B cell (primary cell): ENCODE data around the gene MED13. TPM values are rescaled to one million over a fixed set of nuclear protein-coding genes. Genes with fewer than 3 reads are reported as not detected.
A peak's percentile ranks its signal among the peaks of the same experiment; 100 is the strongest.

Source experiments
- ATAC-seq: fragments of 200-7000 bp; cut with Tn5 transposase; one replicate; pipeline ENCODE4 v1.10.0; 2021; ENCODE audit warnings: low read depth, mild to moderate bottlenecking, moderate number of reproducible peaks, moderate library complexity
- CTCF ChIA-PET: fragments of 350-600 bp; sonication (Branson Sonifier 250); formaldehyde crosslinking; loops from one replicate; lab custom pipeline; 2021; ENCODE audit warnings: antibody characterized with exemption, inconsistent platforms; lab: Charles Lee
- POLR2A ChIA-PET: fragments of 350-600 bp; sonication (Branson Sonifier 250); formaldehyde crosslinking; loops from one replicate; lab custom pipeline; 2021; ENCODE audit warnings: antibody characterized with exemption; lab: Charles Lee
- DNase-seq: peaks from one replicate; pipeline ENCODE4 v3.0.0; 2013
- H2AFZ ChIP-seq: 2 replicates; pipeline ENCODE4 v1.6.1; 2012; ENCODE audit warnings: mild to moderate bottlenecking, low read depth, low read length; ENCODE audit not compliant: insufficient read depth, poor library complexity, severe bottlenecking
- H3K27ac ChIP-seq, 2 donors: 1 replicate in 1 of 2; 2 replicates in 1 of 2; pipeline ENCODE4 v1.5.1; 2012 to 2013; ENCODE audit warnings: low read length in 2 of 2, mild to moderate bottlenecking in 2 of 2, moderate library complexity in 1 of 2
- H3K27me3 ChIP-seq, 4 experiments: fragments of 200-600 bp in 1 of 4; sonication (generic) in 1 of 4; replicated peaks in 1 of 4; 1 replicate in 2 of 4; 2 replicates in 2 of 4; pipeline versions ENCODE4 v1.6.1 to v1.7.0; 2013 to 2016; ENCODE audit warnings: low read length in 3 of 4, mild to moderate bottlenecking in 2 of 4, mixed read lengths in 1 of 4, moderate library complexity in 1 of 4; ENCODE audit not compliant: insufficient read depth in 4 of 4, control insufficient read depth in 3 of 4; ENCODE audit errors: control extremely low read depth in 1 of 4
- H3K36me3 ChIP-seq, 2 experiments: replicated peaks in 1 of 2; 1 replicate in 1 of 2; 2 replicates in 1 of 2; pipeline versions ENCODE4 v1.6.1 to v1.7.1; 2013; ENCODE audit warnings: low read length in 1 of 2; ENCODE audit not compliant: insufficient read depth in 2 of 2, control insufficient read depth in 1 of 2; ENCODE audit errors: control extremely low read depth in 1 of 2, extremely low read depth in 1 of 2
- H3K4me1 ChIP-seq, 2 donors: fragments of 200-600 bp in 1 of 2; sonication (generic) in 1 of 2; 1 replicate in 1 of 2; 2 replicates in 1 of 2; pipeline versions ENCODE4 v1.5.1 to v1.6.1; 2013 to 2017; ENCODE audit warnings: low read length in 2 of 2; ENCODE audit not compliant: control insufficient read depth in 2 of 2, insufficient read depth in 2 of 2
- H3K4me2 ChIP-seq: replicated peaks from 2 replicates; pipeline ENCODE3; 2012; ENCODE audit warnings: mild to moderate bottlenecking, low read depth, low read length; ENCODE audit not compliant: poor library complexity, severe bottlenecking
- H3K4me3 ChIP-seq, 5 experiments: fragments of 200-600 bp in 1 of 5; sonication (generic) in 1 of 5; 1 replicate in 3 of 5; 2 replicates in 2 of 5; pipeline versions ENCODE4 v1.5.1 to v1.7.0; 2011 to 2016; ENCODE audit warnings: low read length in 4 of 5, mild to moderate bottlenecking in 4 of 5, low read depth in 2 of 5, control low read depth in 1 of 5, moderate library complexity in 1 of 5; ENCODE audit not compliant: insufficient read depth in 1 of 5; ENCODE audit errors: control extremely low read depth in 1 of 5, extremely low read depth in 1 of 5
- H3K79me2 ChIP-seq: fragments of 200-600 bp; sonication (generic); one replicate; pipeline ENCODE4 v1.6.0; 2016; ENCODE audit warnings: low read length; ENCODE audit not compliant: control insufficient read depth, insufficient read depth
- H3K9ac ChIP-seq: fragments of 200-600 bp; sonication (generic); 2 replicates; pipeline ENCODE4 v1.6.1; 2017; ENCODE audit warnings: mild to moderate bottlenecking, low read length, moderate library complexity
- H3K9me3 ChIP-seq, 3 donors: one replicate each; pipeline versions ENCODE4 v1.6.1 to v1.7.1; 2013; ENCODE audit warnings: low read length in 2 of 3; ENCODE audit not compliant: control insufficient read depth in 2 of 3, insufficient read depth in 1 of 3; ENCODE audit errors: control extremely low read depth in 1 of 3
- H4K20me1 ChIP-seq: 2 replicates; pipeline ENCODE4 v1.6.0; 2012; ENCODE audit warnings: mild to moderate bottlenecking, low read length; ENCODE audit not compliant: insufficient read depth, control insufficient read depth, poor library complexity, severe bottlenecking
- H3K27ac Mint-ChIP-seq: one replicate; pipeline ENCODE4 v1.8.0; 2021; ENCODE audit warnings: mixed read lengths
- H3K27me3 Mint-ChIP-seq: one replicate; pipeline ENCODE4 v1.8.0; 2021; ENCODE audit warnings: mixed read lengths
- H3K4me1 Mint-ChIP-seq: one replicate; pipeline ENCODE4 v1.8.0; 2021; ENCODE audit warnings: mixed read lengths
- H3K4me3 Mint-ChIP-seq: one replicate; pipeline ENCODE4 v1.8.0; 2021; ENCODE audit warnings: mixed read lengths
- H3K9me3 Mint-ChIP-seq: one replicate; pipeline ENCODE4 v1.8.0; 2022; ENCODE audit warnings: mixed read lengths; ENCODE audit not compliant: insufficient read depth
- EZH2 ChIP-seq: IDR thresholded peaks from 2 replicates; pipeline ENCODE4 v1.6.1; 2012; ENCODE audit warnings: borderline replicate concordance, low read depth, mild to moderate bottlenecking, moderate library complexity, low read length; ENCODE audit not compliant: insufficient read depth, poor library complexity, severe bottlenecking
- WGBS: methylation state at CpG from one replicate; pipeline ENCODE4 v1.1.5; 2013; ENCODE audit warnings: missing lambda C conversion rate; ENCODE audit not compliant: insufficient coverage; 5-methylcytosine and 5-hydroxymethylcytosine counted together
- intact Hi-C: fragments of 100-400 bp; cut with micrococcal nuclease; formaldehyde crosslinking; loops from one replicate; pipeline ENCODE4 v1.10.0; 2022
- polyA plus RNA-seq: library from polyadenylated mRNA; depleted of rRNA; stranded (reverse); fragments of >200 nt; gene quantifications from 2 replicates; pipeline ENCODE4 v1.2.3, GENCODE V29; 2012
- total RNA-seq, 2 donors: library from RNA; stranded (reverse); fragments of 120-200 nt in 1 of 2; gene quantifications; 1 replicate in 1 of 2; 2 replicates in 1 of 2; pipeline versions ENCODE4 v1.2.3 to v1.2.4, GENCODE V29; 2013 to 2022
- TF ChIP-seq, protein P1 (sequence below): fragments of 200-600 bp; IDR thresholded peaks from one replicate; pipeline ENCODE4 v1.8.0; 2022; ENCODE audit warnings: antibody characterized with exemption, mild to moderate bottlenecking

MED13 gene
- total and polyA plus RNA-seq, 2 donors (not counting 1 experiment from before 2014, with no cell fraction given): 17.3 to 120 TPM

DNA sequence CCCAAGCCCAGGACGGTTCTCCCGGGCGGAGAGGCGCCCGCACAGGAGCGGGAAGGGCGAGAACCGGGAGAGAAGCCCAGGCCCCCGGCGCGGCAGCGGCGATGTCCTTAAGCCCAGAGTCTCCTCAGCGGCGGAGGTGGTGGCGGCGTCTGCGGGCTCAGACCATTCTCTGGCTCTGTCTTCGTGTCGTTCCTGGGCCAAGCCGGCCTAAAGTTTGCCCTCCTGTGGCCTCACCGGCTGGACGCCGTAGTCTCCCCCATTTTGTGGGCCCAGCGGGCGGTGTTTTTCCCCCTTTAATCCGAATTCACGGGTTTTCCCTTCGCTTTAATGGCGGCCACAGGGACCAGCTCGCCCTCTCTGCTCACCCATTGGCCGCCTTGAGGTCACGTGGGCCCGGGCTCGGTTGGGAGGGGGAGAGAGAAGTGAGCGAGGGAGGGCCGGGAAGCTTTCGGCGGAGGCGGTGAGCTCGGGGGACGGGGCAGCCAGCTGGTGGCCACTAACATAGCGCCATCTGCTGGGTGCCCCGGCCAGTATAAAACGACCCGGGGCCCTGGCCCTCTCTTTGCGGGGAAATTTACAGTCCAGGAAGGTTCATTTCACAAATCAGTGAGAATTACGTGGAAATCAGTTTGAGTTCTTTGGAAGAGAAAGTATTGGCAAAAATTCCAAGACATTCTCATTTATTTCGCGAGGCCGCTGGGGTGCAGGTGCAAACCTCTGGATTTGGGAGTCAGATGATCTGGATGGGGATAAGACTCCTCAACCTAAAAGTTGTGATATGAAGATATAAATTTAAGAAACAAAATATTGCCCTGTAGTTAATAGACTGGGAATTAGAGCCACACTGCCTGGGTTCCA is 762 bp upstream of the MED13 start:
- no peaks in the 10 kb centered on the region for H3K9me3 ChIP-seq
- H3K36me3 ChIP-seq: no peaks in the 10 kb centered on the region
- H3K4me1 Mint-ChIP-seq: peaks cover 42% of the 10 kb centered on the region
- ATAC-seq (peak; percentile 95), DNase-seq (peak; percentile 98)
- peak overlapping the region; percentile 76 for H3K4me2 ChIP-seq
- TF ChIP-seq EZH2: no peak
- TF ChIP-seq, protein P1, sequence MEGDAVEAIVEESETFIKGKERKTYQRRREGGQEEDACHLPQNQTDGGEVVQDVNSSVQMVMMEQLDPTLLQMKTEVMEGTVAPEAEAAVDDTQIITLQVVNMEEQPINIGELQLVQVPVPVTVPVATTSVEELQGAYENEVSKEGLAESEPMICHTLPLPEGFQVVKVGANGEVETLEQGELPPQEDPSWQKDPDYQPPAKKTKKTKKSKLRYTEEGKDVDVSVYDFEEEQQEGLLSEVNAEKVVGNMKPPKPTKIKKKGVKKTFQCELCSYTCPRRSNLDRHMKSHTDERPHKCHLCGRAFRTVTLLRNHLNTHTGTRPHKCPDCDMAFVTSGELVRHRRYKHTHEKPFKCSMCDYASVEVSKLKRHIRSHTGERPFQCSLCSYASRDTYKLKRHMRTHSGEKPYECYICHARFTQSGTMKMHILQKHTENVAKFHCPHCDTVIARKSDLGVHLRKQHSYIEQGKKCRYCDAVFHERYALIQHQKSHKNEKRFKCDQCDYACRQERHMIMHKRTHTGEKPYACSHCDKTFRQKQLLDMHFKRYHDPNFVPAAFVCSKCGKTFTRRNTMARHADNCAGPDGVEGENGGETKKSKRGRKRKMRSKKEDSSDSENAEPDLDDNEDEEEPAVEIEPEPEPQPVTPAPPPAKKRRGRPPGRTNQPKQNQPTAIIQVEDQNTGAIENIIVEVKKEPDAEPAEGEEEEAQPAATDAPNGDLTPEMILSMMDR: peak; percentile 85
- intact Hi-C loops: loop anchor here (1.0 to 2.0 kb wide), 4 partner anchors 33 to 203 kb away; partner anchors contain the start of genes BRIP1 and INTS2
- WGBS: under 1% methylated on average over 45 of the region's 51 CpGs
- H3K27ac ChIP-seq: peak overlapping the region; percentile 97 to 99
- peak overlapping the region; percentile 97 for H3K27ac Mint-ChIP-seq
- peak overlapping the region; percentile 82 to 100 (median 95) for H3K4me3 ChIP-seq
- CTCF ChIA-PET: interaction anchor here (0.6 to 2.6 kb wide), 14 partner anchors 10 to 431 kb away, joined by 3 to 29 read pairs (median 4); partner anchors contain the start of gene BRIP1
- peak overlapping the region; percentile 78 for H2AFZ ChIP-seq
- no peaks in the 10 kb centered on the region for H3K9me3 Mint-ChIP-seq
- peaks cover 20 to 32% of the 10 kb centered on the region in 2 donors for H3K4me1 ChIP-seq
- no peaks in the 10 kb centered on the region for H3K27me3 Mint-ChIP-seq
- peak overlapping the region; percentile 93 for H3K4me3 Mint-ChIP-seq
- POLR2A ChIA-PET: interaction anchor here (0.6 to 1.3 kb wide), 3 partner anchors 33 to 202 kb away, joined by 3 to 5 read pairs (median 3); partner anchors contain the start of gene BRIP1
- H3K79me2 ChIP-seq: peaks cover 46% of the 10 kb centered on the region
- no peaks in the 10 kb centered on the region for H3K27me3 ChIP-seq
- peak overlapping the region; percentile 96 for H3K9ac ChIP-seq
- H4K20me1 ChIP-seq: peaks cover 35% of the 10 kb centered on the region
